Middle frontal gyrus (tissue), 1 donor: ENCODE results near the gene SLC15A1.
"Not testable (repeated sequence)": the region's sequence is repeated elsewhere in the genome, so short reads cannot be mapped to it uniquely, and the experiment has no call there.

Source experiments
- DNase-seq: peaks from one replicate; pipeline ENCODE4 v3.0.0-alpha.2; 2015; ENCODE audit warnings: low spot score; ENCODE audit errors: extremely low spot score

Gene SLC15A1

DNA sequence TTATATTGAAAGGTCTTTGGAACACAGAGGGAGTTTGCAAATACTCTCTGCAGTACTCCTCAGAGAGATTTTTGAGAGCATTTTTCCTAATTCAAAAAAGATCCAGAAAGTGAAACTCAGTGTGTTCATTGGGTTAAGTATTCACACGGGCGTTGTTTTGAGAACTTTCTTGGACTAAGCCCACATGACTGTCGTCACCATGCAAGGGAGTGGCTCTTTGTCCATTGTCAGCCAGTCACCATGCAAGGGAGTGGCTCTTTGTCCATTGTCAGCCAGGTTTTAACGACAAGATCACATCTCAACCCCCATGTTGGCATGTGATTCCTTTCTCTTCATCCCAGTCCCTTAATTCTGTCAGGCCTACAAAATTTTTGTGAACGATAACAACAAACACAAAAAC is 94.3 kb downstream of the SLC15A1 start:
- no peak for DNase-seq

DNA sequence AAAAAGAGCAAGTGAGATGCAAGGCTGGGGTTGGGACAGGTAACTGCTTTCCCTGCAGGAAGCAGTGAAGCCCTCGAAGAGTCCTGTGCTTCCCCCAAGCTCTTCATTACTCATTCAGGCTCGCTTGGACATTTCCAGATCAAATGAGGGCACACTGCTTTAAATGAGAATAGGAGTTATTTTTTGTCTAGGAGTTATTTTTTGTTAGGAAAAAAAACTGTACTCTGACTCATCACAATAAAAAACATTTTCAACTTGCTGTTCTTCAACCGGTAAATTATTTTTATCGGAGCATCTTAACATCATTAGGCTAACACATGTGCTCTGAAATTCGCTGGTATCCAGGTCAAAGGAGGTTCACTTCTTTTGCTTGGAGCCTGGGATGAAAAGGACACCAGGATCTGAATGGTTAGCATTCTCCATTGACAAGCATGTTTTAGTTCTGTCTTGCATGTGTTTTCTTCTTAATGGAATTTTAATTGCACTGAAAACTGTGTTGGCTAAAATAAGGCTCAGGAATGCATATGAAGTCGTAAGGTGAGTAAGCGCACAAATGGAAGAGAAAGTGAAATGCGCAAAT is 94.9 kb downstream of the SLC15A1 start:
- no peak for DNase-seq

DNA sequence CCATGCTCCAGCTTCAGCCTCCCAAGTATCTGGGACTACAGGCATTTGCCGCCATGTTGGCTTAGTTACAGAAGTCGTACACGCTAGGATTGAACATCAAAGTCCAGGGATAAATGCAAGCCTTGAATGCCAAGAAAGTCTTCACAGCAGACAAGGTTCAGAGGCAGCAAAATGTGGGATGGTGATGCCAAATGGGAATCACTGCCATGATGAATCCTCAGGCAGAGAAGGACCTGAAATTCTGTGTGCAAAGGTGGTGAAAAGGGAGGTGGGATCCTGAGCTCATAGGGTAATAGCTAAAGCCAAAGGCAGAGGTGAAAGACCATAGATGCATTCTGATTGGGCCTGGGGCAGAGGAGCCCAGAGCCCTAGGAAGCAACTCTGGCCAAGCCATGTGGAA is 96.2 kb downstream of the SLC15A1 start:
- no peak for DNase-seq

DNA sequence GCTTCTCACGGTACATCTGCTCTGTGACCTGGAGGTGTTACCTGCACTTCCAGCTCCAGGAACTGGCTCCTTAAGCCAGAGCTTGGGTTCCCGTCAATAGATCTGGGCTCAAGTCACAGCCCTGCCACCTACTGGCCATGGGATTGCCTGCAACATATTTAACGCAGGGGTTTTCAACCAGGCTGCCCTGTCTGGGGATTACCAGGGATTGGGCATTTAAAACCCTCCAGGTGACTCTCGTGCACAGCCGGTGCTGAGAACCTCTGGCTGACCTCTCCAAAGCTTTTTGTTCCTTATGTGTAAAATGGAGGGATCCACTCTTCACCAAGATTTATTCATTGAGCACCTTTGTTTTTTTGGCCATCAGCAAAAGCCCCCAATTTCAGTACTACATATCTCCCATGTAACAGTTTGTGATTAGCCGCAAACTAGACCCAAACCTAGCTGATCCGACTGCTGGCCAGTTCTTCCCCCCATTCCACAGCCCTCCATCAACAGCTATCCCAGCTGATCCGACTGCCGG is 98.9 kb downstream of the SLC15A1 start:
- peak; percentile 40 for DNase-seq

DNA sequence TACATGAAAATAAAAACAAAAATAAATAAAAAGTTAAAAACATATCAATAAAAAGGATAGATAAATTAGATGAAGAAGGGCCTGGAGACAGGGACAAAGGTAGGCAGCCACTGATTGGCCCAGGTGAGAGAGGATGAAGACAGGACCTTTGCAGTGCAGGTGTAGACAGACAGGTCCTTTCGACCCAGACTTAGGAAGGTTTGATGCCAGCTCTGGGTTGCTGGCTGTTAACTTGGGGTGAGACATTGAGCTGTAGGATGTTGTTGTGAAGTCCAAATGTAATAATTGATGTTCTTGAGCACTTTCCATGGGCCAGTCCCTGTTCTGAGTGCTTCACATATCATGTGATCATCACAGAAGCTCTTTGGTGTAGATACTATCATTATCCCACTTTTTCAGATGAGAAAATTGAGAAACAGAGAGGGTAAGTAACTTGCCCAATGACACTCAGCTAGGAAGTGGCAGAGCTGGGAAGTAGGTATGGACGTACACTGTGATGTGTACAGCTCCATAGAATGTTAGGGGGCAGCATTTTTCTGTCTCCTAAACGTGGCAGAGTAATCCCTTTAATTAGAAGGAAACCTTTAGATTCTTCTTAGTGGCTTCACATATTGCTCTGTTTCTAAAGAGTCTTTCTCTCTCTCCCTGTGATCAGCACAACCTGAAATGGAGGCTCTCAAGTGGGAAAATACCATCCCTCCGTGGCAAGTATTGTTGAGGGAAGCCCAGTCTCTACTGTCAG is 99.6 kb downstream of the SLC15A1 start:
- DNase-seq, result no peak

DNA sequence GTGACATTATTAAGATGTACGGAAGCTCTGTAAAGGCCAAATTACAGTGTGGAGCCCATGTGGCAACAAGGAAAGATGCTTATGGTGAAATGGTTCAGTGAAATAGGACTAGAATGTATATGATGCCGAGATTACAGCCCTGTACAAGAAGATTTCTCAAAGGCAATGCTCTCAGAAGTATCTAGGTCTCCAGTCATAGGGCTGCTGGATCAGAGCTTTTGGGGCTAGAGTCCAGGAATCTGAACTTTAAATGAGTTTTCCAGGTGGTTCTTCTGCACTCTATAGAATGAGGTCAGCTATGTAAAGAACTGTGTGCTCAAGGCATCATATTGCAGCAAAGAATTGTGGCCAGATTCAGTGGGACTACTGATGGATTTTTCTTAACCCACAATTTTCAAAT is 100.2 kb downstream of the SLC15A1 start:
- DNase-seq, result no peak

DNA sequence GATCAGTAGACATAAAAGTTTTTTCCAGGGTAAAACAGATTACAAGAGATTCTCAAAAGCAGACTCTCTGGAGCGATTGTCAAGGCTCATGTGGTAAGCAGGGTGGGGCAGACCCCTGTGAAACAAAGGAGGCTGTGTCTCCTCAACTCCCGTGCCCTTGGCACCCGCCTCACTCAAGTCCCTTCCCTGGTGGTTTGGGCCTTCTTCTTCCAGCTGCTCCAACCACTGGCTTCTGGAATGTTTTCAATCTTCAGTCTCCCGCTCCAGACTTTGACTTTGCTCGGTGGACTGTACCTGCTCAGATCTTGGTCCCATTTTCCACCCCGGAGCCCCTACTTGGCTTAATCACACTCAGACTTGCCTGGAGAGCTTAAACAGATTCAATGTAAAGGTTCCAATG is 100.7 kb downstream of the SLC15A1 start:
- no peak for DNase-seq

DNA sequence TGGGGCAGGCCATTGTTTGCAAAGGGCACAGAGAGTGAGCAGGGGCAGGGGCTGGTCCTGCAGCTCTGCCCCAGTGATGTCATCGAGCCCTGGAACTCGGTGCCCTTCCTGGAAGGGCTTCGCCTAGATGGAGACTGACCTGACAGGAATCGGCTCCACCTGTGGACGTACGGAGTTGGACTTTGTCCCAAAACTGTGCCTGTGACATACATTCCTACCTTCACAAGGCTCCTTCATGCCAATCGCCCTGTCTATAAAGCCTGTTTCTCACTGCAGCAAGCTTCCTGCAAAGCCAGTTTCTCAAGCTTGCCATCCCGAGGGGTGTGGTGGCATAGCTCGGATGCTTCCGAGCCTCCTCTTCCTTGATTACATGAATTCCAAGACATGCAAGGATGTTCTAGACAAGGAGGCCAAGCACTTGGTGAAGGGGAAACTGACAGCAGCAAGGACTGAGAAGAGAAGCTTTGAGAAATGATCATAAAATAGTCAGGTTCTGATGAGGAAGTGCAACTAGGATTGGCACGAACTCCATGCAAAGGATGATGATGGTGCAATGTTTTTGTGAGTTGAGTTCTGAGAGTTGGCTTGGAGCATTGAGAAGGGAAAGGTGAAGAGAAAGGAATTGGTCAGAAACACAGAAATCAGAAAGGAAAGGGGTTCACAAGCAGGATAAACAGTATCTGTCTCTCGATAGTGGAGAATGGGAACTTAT is 101.9 kb downstream of the SLC15A1 start:
- no peak for DNase-seq

DNA sequence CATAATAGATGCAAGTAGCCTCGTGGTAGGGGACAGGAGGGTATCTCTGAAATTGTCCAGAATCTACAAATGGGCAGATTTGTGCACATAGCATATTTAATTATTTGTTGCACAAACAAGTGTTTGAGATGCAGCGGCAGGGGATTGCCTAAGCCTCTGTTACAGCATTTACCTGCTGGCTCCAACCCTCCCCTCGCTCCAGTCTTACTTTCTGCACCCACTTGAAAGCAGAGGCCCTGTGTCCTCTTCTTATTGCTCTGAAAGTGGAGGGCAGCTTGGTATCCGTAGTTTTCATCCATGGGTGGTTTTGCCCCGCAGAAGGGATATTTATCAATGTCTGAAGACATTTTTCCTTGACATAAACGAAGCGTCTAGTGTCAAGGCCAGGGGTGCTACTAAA is 102.6 kb downstream of the SLC15A1 start:
- no peak for DNase-seq

DNA sequence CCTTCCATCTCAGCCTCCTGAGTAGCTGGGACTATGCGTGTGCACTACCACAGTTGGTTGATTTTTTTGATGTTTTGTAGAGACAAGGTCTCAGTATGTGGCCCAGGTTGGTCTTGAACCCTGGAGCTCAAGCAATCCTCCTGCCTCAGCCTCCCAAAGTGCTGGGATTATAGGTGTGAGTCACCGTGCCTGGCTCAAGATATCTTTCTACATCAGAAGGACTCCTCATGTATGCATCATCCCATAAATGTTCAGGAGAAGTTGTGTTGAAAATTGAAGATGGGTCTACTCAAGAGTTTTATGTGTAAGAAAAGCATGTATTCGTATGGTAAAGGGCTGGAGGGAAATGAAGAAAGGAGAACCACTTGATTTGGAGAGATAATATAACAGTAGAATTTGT is 103.8 kb downstream of the SLC15A1 start:
- DNase-seq, result no peak

DNA sequence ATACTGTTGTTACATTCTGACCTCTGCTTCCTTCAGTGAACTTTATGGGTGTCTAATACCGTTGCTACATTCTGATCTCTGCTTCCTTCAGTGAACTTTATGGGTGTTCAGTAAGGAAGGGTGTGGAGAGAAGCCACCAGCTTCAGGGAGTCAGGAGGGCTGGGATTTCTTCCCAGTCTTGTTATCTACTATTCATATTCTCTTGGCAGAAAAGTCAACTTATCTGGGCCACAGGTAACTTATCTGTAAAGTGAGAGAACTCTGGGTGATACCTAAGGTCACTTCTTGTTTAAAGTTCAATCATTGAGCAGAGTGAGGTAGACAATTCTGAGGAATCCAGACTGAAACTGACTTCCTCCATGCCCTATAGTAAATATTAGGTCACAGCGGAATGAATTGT is 104.3 kb downstream of the SLC15A1 start:
- no peak for DNase-seq

DNA sequence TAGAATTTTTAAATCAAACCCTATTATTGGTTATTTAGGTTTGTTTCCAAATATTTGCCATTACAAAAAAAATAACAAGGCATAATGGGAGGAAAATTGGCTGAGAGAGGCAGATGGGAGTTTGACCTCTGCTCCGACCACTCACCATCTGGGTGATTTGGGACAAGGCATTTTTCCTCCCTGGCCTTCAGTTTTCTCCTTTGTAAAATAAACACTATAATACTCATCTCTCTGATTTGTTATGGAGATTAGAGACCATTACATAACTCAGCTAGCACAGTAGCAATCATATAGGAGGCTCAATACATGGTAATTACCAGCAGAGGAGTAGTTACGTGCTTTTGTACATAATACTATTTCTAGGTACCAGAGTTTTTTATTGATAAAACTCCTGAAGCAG is 105.4 kb downstream of the SLC15A1 start:
- no peak for DNase-seq

DNA sequence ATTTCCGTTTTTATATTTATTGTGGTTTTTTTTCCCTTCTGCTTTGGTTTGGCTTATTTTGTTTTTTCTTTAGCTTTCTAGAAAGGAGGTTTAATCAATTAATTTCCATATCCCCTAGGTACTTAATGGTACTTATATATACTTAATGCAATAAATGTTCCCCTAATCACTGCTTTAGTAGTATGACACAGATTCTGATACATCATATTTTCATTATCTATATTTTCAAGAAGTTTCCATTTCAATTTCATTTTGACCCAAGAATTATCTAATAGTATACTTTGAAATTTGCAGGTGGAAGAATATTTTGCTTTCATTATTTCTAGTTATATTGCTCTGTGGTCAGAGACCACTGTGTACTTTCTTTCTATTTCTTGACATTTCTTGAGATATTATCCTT is 109.0 kb downstream of the SLC15A1 start:
- DNase-seq, result no peak

DNA sequence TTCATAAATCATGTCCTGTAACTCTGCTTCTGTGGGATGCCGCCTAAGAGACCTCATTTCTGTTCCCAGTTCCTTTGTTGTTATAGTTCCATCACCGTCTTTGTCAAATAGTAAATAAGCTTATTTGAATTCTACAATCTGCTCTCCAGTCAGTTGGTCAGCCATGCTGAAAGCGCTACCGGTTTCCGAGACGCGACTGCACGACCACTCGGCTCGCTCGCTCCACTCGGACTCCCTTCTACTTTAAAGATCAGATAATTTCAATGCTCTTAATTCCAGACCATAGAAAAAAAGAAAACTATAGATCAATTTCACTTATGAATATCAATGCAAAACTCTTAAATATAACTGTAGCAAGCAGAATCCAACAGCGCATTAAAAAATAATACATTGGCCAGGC is 111.4 kb downstream of the SLC15A1 start:
- DNase-seq, result no peak

DNA sequence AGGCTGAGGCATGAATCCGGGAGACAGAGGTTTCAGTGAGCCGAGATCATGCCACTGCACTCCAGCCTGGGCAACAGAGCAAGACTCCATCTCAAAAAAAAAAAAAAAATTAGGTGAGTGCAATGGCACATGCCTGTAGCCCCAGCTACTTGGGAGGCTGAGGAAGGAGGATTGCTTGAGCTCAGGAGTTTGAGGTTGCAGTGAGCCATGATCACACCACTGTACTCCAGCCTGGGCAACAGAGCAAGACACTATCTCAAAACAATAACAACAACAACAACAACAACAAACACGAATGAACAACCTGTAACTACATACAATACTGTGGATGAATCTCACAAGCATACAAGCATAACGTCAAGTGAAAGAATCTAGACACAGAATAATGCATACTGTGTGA is 112.7 kb downstream of the SLC15A1 start:
- not testable (repeated sequence) for DNase-seq

DNA sequence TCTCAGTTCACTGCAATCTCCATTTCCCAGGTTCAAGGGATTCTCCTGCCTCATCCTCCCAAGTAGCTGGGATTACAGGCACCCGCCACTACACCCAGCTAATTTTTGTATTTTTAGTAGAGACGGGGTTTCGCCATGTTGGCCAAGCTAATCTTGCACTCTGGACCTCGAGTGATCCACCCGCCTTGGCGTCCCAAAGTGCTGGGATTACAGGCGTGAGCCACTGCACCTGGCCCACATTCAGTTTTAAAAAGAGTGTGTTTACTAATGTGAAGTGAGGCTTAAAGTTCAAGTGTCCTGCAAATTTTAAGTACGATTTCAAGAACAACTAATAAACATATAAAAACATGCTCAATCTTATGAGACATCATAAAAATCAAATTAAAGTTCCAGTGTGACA is 114.1 kb downstream of the SLC15A1 start:
- not testable (repeated sequence) for DNase-seq
